ENCODE results near the gene TDP1.
"Not testable (repeated sequence)": the region's sequence is repeated elsewhere in the genome, so short reads cannot be mapped to it uniquely, and the experiment has no call there.

The TDP1 gene

DNA sequence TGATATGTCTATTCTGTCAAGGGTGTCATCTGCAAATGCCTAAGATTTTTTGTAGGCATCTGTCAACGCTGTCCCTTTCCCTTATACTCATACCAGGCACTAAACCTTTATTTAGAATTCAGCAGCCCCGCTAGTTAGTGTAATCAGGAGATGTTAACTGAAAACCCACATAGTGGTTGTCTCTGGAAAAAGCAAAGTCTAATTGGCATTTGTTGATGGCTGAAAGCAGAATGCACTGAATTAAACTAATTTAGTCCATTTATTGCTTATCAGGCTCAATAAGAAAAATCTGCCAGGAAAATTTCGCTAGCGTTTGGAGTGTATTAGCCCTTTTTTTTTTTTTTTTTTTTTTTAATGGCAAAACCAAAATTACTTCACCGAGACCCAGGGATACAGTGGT, 34.5 kb downstream of the TDP1 start:
- no peak for DNase-seq (ENCODE audit: low read depth in 2 of 2)

DNA sequence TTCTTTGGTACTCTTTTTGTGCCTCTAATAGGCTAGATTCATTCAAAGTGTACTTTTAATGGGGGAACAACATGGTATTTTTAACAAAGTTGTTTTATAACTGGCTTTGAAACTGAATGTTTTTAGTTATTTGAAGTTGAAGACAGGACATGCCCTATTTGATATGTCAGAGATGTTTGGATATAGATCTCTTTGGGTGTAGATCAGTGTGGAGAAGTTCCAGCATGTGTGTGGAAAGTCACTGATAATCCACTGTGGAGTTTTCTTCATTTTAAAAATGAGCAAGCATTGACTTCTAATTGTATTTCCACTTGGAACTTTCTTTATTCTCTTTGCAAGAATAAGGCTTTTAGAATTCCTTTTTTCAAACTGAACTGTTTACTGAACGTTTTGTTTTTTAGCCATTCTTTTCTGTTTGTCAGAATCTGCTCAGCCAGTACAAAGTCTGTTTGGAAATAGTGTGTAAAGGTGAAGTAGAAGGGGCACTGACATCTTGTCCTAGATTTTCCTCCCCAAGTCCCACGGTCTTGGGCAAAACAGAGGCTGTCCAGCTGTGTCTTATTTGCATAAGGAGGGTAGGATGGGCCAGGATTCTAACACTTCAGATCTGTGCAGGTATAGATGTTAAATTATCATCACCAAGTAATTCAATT, 35.0 kb downstream of the TDP1 start:
- no peak for DNase-seq (ENCODE audit: low read depth in 2 of 2)

DNA sequence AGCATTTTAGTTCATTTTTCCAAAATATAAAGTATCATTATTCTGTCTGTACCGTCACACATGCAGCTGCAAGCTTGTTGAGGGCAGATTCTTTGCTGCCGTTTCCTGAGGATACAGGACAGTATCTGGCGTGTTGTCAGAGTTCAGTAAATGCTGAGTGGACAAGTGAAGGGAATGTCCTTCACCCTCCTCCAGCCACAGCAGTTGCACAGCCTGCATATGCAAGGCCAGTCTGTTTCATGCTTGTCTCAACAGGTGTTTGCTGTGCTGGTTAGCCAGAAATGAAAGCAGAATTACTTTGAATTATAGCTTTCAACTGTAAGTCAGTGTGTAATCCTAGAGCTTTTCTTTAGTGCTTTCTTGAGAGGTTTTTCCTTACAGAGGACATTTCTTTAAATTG, 36.5 kb downstream of the TDP1 start:
- no peak for DNase-seq (ENCODE audit: low read depth in 2 of 2)

DNA sequence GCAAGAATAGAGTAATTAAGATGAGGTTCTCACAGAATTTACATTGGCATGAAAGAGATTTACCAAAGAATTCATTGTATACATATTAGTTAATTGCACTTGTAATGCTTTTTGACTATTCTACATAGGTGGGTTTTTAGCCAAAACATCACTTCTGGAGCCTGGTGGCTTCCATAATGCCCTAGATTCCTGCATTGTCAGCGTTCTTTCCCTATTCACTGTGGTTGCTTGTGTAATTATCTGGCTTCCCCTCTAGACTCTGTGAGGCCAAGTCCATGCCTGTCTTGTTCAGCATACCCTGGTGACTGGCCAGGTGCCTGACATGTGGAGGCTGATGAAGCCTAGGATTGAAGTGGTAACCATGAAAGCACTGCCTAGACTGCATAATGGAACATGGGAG, 41.2 kb downstream of the TDP1 start:
- no peak for DNase-seq (ENCODE audit: low read depth in 2 of 2)

DNA sequence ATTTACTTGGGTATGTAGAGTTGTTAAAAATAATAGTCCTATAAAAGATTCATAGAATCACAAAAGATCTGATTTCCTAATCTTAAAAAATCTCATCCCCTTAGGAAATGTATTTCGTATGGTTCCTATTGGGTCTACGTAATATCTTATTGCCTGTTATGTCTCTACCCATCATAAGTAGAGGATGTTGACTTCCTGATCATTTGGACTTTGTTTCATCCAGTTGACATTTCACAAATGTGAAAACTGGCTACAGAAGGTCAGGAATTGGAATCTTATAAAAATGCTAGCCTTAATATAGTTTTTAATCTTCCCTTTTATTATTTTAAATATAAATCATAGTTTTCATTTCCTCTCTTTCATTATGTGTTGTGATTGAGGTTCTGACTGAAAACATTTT, 45.2 kb downstream of the TDP1 start:
- DNase-seq (ENCODE audit: low read depth in 2 of 2), result no peak

DNA sequence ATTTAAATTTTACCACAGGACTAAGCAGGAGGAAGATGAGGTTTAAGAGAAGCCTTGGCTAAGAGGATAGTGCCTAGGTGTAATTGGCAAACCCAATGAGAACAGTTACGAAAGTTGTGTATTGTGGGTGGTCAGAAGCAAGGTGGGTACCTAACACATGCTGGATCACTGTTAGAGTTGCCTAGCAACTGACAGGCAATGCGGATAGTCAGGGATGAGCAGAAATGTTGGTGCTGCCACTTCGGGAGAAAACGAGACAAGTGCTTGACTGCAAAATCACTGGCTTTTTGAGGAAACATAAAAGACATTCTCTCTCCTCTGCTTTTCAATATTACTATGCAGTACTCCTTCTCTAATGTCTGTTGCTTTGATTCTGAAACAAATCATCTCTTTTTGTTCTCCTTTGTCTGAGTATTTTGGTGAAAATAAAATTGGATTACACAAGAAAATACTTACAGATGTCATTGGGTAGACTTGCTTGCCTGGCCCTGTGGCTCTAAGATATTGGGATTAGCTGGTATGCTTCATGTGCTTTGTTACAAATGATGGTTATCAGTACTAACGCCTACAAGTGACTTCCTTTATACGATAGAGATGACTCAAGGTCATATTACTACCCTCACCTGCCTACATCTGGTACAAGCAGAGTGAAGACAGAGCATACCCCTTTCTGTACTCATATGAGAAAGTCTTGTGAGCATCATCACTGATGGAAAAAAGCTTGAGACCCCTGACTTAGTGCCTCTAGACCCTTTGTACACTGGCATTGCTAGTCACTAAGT, 48.0 kb downstream of the TDP1 start:
- no peak for DNase-seq (ENCODE audit: low read depth in 2 of 2)

DNA sequence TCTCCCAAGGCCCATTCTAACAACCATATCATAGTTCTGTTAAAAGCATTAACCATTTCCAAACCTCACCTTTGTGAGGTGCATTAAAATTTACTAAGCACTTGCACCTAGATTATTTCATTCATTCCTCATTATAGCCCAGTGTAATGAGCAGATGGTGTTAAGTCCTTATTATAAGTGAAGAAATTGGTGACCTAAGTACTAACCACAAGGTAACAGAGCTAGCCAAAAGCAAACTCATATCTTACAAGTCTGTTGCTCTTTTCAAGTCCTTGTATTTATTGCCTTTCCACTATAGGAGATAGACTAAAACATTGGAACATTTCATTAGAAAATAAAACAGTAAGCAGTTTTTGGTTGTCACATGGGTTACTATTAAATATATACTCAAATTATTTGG, 49.7 kb downstream of the TDP1 start:
- no peak for DNase-seq (ENCODE audit: low read depth in 2 of 2)

DNA sequence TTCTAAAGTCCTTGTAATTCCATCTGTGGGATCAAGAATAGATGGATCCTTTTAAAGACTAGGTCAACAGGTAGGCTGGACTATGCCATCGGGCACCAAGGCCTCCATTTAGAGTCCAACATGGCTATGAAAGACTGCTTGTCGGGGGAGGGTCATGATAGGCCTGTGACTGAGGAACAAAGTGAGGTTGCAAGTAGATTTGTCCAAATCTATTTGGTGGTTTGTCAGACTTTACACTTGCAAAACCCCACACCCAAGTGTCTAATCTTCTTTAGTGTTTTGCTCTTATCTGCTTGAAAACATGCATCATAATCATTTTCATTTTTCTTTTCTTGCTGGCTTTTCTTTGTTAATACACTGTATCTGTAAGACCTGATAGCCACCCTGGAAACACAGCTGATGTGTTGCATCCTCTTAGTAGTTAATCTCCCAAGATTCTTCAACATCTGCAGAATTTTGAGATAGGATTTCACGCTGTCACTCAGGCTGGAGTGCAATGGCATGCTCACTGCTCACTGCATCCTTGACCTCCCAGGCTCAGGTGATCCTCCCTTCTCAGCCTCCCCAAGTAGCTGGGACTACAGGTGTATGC, 50.3 kb downstream of the TDP1 start:
- DNase-seq (ENCODE audit: low read depth in 2 of 2), result no peak

DNA sequence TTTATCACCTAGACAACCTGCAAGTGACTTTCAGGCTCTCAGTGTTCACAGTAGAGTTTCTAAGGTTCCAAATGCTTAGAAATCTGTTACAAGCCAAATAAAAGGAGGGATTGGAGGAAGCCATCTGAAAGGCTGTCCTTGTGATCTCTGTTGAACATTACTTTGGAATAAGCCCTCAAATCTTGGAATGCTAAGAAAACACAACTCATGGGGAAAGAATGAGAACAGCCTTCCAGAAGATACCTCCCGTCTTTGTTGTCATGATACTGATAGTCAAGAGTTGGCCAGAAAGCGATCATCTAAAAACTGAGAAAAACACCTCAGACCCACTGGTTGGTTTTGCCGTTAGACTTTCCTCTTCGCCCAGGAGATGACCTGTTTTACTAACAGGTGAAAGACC, 61.6 kb downstream of the TDP1 start:
- DNase-seq (ENCODE audit: low read depth in 2 of 2), result no peak

DNA sequence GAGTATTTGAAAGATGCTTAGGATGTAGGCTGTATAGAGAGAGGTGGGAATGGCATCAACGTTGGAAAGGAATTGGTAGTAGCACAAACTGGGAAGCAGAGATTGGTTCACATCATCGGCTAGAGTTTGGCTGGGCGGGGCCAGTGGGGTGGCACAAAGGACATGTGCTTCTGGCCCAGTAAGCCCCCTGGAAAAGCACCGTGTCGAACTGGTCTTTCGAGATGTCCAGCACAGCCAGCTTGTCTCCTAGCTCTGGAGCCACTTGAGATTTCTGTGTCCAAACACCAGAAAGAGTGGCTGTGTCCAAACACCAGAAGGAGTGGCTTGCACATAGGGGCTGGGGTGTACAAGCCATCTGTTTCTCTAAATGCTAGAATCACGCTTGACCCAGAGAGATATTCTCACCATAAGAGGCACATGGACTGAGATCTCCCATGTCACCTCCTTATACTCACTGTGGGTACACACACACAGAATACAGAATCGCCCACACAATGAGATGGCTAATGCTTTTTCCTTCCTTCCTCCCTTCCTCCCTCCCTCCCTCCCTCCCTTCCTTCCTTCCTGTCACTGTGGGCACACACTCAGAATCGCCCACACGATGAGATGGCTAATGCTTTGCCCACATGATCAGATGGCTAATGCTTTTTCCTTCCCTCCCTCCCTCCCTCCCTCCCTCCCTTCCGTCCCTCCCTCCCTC, 64.2 kb downstream of the TDP1 start:
- DNase-seq (ENCODE audit: low read depth in 2 of 2), result no peak

DNA sequence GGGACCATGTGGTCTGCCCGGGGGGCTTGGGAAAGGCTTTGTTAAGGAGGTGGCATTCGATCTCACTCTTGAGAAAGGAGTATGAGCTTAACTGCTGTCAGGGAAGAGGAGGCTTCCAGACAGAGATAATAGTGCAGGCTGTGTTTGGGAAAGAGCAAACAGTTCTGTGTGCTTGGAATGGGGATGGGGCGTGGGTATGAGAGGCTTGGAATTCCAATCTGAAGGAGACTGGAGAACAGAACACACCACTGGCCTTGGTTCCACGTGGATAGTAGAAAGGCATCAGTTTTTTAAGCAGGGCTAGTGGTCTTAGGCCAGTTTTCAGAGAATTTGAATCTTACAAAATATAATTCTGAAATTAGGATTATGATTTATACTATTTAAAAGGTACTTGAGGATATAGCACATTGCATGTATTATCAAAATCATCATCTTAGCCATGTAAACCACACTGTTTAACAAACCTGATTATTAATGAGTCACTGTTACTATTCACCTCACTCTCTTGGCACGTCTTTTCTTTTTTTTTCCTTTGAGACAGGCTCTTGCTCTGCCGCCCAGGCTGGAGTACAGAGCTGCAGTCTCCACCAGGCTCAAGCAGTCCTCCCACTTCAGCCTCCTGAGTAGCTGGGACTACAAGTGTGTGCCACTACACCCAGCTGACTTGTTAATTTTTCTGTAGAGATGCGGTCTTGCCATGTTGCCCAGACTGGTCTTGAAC, 67.6 kb downstream of the TDP1 start:
- no peak for DNase-seq (ENCODE audit: low read depth in 2 of 2)

DNA sequence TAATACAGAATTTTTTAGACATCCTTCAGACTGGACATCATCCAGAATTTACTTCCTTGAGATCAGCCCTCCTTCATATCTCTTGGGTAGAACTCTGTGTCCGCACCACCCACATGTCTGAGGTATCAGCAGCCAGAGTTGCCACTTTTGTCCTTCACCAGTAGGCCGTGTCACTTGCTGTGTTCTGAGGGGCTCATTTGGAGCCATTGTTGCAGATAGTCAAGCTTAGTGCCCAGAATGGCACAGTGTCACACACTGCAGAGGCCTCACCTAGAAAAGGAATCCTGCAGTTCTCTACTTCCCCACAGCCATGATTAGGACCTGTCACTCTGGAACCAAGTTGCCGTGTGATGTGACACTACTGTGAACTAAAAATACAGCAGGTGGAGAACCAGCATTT, 69.2 kb downstream of the TDP1 start:
- no peak for DNase-seq (ENCODE audit: low read depth in 2 of 2)

DNA sequence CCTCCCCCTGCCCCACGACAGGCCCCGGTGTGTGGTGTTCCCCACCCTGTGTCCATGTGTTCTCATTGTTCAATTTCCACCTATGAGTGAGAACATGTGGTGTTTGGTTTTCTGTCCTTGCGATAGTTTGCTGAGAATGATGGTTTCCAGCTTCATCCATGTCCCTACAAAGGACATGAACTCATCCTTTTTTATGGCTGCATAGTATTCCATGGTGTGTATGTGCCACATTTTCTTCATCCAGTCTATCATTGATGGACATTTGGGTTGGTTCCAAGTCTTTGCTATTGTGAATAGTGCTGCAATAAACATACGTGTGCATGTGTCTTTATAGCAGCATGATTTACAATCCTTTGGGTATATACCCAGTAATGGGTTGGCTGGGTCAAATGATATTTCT, 70.9 kb downstream of the TDP1 start:
- not testable (repeated sequence) for DNase-seq (ENCODE audit: low read depth in 2 of 2)

DNA sequence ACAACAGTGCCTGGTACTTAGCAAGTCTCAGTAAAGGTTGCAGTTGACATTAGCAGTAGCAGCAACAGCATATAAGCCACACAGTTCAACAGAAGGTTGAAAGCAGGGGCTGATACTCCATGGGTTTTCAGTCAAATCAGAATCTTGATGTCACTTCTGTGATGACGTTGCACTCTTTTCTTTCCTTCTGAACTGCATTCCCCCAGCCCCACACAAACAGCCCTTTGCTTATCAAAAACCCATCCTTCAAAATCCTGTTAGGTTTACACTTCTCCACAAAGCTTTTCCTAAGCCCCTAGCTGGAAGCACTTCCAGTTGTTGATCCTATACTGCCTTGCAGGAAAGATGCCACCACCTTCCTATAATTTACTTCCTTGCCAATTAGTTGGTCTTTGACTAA, 72.1 kb downstream of the TDP1 start:
- no peak for DNase-seq (ENCODE audit: low read depth in 2 of 2)

DNA sequence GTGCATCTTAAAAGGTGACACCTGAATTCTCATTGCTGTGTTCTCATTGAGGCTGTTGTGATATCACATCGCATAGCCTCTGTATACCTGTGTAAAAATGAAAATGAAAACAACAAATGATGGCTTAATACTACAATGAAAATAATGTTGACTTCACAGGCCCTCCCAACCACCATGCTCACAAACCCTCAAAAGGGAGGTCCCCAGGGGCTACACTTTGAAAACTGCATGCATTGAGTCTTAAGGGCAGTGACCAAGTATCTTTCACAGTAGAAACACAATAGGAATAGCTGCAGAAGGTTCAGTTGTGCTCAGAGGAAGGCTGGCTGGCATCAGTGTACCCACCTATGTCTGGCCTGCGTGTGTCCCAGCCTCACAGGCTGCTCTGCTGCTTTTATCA, 78.4 kb downstream of the TDP1 start:
- DNase-seq (ENCODE audit: low read depth in 2 of 2), result no peak

DNA sequence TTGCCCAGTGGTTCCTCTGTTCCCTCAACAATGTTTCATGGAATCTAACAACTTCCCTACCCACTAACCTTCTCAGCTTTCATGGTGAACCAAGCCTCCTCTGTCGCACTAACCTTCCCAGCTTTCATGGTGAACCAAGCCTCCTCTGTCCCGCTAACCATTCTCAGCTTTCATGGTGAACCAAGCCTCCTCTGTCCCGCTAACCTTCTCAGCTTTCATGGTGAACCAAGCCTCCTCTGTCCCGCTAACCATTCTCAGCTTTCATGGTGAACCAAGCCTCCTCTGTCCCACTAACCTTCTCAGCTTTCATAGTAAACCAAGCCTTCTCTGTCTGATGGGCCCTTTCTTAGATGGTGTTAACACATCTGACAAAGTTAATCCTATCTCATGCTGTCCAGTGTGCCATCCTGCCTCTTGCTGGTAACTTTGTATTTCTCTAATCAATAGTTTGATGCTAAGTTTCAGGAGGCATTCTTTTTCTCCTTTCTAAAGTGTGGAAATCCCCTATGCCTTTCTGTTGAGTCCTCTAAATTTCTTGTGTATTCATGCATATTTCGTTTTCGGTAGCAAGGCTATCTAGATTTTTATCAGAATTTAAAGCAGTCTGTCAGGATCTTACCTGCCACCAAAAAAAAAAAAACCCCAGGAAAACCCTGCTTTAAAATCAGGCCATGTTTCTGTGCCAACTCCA, 79.3 kb downstream of the TDP1 start:
- no peak for DNase-seq (ENCODE audit: low read depth in 2 of 2)

DNA sequence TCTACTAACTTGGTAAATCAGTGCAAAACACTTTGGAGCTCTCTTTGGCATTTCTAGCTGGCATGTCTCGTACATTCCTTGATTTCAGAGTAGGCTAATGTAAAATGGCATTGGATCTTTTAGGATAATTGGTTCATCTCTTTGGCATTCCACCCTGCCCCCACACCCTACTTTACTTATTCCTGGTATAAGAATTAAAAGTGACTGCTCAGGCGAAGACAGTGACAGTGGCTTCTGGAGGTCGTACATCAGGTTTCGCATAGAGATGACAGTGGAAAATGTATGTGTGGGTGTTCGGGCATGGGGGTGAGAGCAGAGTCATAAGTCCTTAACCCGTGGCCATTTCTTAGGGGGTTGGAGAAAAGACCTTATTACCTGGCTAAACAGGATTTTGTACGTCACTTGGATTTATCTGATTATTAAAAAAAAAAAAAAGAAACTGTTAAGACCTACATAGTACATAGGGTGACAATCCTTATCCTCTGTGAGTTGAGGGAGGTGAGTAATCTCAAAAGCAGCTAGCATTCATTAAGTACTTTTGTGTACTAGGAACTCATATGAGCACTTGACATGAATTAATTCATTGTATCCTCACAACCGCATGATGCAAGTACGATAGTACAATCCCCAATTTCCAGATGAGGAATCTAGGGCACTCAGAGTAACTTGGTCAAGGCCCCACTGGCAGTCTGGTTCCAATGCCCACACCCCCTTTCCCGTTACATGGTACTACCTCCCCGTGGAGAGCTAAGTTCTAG, 83.7 kb downstream of the TDP1 start:
- DNase-seq (ENCODE audit: low read depth in 2 of 2), result no peak

DNA sequence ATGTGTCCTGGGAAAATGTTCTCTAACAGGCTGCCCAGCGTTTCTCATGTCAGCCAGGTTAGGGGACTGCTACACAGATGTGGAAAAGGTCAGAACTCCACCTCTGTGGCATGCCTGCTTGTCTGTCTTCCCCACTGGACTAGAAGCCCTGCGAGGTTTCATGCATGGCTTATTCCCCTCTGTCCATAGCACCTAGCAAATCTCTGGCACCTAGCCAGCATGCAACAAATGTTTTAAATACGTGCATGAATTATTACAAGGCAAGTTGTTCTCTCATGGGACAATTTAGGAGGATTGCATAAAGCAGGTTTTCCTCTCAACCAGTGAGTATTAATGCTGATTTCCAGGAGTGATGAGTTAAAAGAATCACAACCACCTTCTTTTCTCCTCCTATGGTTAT, 84.7 kb downstream of the TDP1 start:
- no peak for DNase-seq (ENCODE audit: low read depth in 2 of 2)

DNA sequence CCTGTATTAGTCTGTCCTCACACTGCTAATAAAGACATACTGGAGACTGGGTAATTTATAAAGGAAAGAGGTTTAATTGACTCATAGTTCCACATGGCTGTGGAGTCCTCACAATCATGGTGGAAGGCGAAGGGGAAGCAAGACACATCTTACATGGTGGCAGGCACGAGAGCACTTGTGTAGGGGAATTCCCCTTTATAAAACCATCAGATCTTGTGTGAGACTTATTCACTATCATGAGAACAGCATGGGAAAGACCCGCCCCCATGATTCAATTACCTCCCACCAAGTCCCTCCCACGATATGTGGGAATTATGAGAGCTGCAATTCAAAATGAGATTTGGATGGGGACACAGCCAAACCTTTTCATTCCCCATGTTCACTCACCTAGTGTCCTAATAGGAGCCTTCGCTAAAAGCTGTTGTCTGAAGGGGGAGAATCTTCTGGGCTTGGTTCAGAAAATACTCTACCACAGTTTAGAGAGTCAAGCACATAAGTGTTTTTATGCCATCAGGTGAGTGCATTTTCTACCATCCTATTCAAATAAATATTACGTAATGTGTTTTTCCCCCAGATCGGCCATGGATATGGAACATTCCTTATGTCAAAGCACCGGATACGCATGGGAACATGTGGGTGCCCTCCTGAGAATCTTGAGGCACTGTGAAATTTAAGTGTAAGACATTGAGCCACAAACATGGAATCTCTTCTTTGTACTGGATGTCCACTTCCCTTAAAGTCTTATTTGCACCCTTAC, 86.9 kb downstream of the TDP1 start:
- DNase-seq (ENCODE audit: low read depth in 2 of 2), result no peak

DNA sequence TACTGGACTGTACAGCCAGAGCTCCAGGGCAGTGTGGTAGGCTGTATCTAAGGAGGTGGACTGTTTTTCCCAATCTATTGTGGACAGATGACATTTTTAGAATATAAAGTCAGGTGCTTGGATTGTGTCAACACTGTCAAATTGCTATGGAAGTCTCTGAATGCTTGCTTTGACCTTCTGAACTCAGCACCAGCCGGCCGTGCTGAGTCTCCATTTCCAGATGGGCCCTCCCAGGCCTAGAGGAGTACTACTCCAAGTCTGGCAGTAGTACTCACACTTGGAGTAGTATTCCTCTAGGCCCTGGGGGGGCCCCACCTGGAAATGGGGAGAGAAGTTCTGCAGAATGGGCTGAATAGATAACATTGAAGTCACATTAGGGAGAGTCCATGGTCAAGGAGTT, 89.9 kb downstream of the TDP1 start:
- no peak for DNase-seq (ENCODE audit: low read depth in 2 of 2)
